GM23338 (cell line): ENCODE measurements around the gene MAPK8IP3. TPM values are rescaled to one million over a fixed set of nuclear protein-coding genes. Genes with fewer than 3 reads are reported as not detected.

ENCODE experiments used
- ATAC-seq: fragments of 200-7000 bp; cut with Tn5 transposase; 3 replicates; pipeline ENCODE4 v1.9.1; 2020
- DNase-seq: peaks from one replicate; pipeline ENCODE4 v3.0.0-alpha.2; 2015; ENCODE audit warnings: low spot score
- H2AFZ ChIP-seq: fragments of 200-600 bp; sonication (generic); 2 replicates; pipeline ENCODE4 v1.8.0; 2016; ENCODE audit warnings: antibody characterized with exemption, mild to moderate bottlenecking, moderate library complexity
- H3F3A ChIP-seq: fragments of 200-600 bp; sonication (generic); replicated peaks from 2 replicates; pipeline ENCODE4 v1.8.0; 2017; ENCODE audit warnings: antibody characterized with exemption, mixed run types, low read depth
- H3K27ac ChIP-seq: fragments of 200-600 bp; sonication (generic); 2 replicates; pipeline ENCODE4 v1.6.1; 2016; ENCODE audit warnings: low read depth
- H3K27me3 ChIP-seq: fragments of 200-600 bp; sonication (generic); 2 replicates; pipeline ENCODE4 v1.8.0; 2016; ENCODE audit warnings: mild to moderate bottlenecking, mixed run types, moderate library complexity; ENCODE audit not compliant: insufficient read depth
- H3K36me3 ChIP-seq: fragments of 200-600 bp; sonication (generic); 2 replicates; pipeline ENCODE4 v1.8.0; 2016; ENCODE audit warnings: mild to moderate bottlenecking; ENCODE audit not compliant: insufficient read depth
- H3K4me1 ChIP-seq: fragments of 200-600 bp; sonication (generic); 2 replicates; pipeline ENCODE4 v1.8.0; 2016; ENCODE audit warnings: mild to moderate bottlenecking, moderate library complexity; ENCODE audit not compliant: insufficient read depth
- H3K4me2 ChIP-seq: fragments of 200-600 bp; sonication (generic); 2 replicates; pipeline ENCODE4 v1.7.1; 2017; ENCODE audit warnings: mixed run types
- H3K4me3 ChIP-seq: fragments of 200-600 bp; sonication (generic); 2 replicates; pipeline ENCODE4 v1.6.1; 2016; ENCODE audit warnings: mixed run types
- H3K79me2 ChIP-seq: fragments of 200-600 bp; sonication (generic); replicated peaks from 2 replicates; pipeline ENCODE4 v1.8.0; 2017; ENCODE audit warnings: mild to moderate bottlenecking; ENCODE audit not compliant: insufficient read depth
- H3K9me2 ChIP-seq: fragments of 200-600 bp; sonication (generic); 2 replicates; pipeline ENCODE4 v1.8.0; 2017; ENCODE audit not compliant: insufficient read depth
- H4K20me1 ChIP-seq: fragments of 200-600 bp; sonication (generic); replicated peaks from 2 replicates; pipeline ENCODE4 v1.8.0; 2017; ENCODE audit warnings: mild to moderate bottlenecking; ENCODE audit not compliant: insufficient read depth
- H3K27ac Mint-ChIP-seq: 2 replicates; pipeline ENCODE4 v1.8.0; 2020; ENCODE audit warnings: inconsistent platforms, mild to moderate bottlenecking, moderate library complexity, mixed read lengths
- H3K27me3 Mint-ChIP-seq: 3 replicates; pipeline ENCODE4 v1.8.0; 2022; ENCODE audit warnings: low read depth, mild to moderate bottlenecking, moderate library complexity, mixed read lengths, inconsistent platforms; ENCODE audit not compliant: insufficient read depth, poor library complexity
- H3K36me3 Mint-ChIP-seq: 3 replicates; pipeline ENCODE4 v1.8.0; 2021; ENCODE audit warnings: low read depth, mild to moderate bottlenecking, inconsistent platforms, moderate library complexity, mixed read lengths
- H3K4me1 Mint-ChIP-seq: 3 replicates; pipeline ENCODE4 v1.8.0; 2020; ENCODE audit warnings: mild to moderate bottlenecking, inconsistent platforms, mixed read lengths
- H3K4me3 Mint-ChIP-seq: 3 replicates; pipeline ENCODE4 v1.8.0; 2021; ENCODE audit warnings: moderate library complexity, mild to moderate bottlenecking, inconsistent platforms, mixed read lengths
- H3K9me3 Mint-ChIP-seq: 3 replicates; pipeline ENCODE4 v1.8.0; 2020; ENCODE audit warnings: moderate library complexity, mild to moderate bottlenecking, inconsistent platforms, mixed read lengths
- CTCF ChIP-seq, 2 experiments: fragments of 200-600 bp in 1 of 2; sonication (generic) in 1 of 2; conservative IDR thresholded peaks; 2 replicates each; pipeline versions ENCODE4 v1.5.1 to v1.6.1; 2016 to 2017; ENCODE audit warnings: antibody characterized with exemption in 2 of 2, low read depth in 2 of 2, mild to moderate bottlenecking in 2 of 2, moderate library complexity in 1 of 2
- EZH2 ChIP-seq: fragments of 200-600 bp; sonication (generic); IDR thresholded peaks from one replicate; pipeline ENCODE4 v1.8.0; 2017; ENCODE audit warnings: antibody characterized with exemption, mild to moderate bottlenecking, low read depth; ENCODE audit not compliant: unreplicated experiment
- EZH2phosphoT487 ChIP-seq: fragments of 200-600 bp; sonication (generic); IDR thresholded peaks from one replicate; pipeline ENCODE4 v1.8.1; 2018; ENCODE audit warnings: antibody characterized with exemption; ENCODE audit not compliant: unreplicated experiment
- JUNB ChIP-seq: IDR thresholded peaks from one replicate; pipeline ENCODE4 v1.6.1; 2016; ENCODE audit warnings: antibody characterized with exemption; ENCODE audit not compliant: unreplicated experiment
- POLR2AphosphoS5 ChIP-seq: IDR thresholded peaks from 2 replicates; pipeline ENCODE4 v1.6.1; 2016; ENCODE audit warnings: antibody characterized with exemption, low read depth
- REST ChIP-seq: IDR thresholded peaks from one replicate; pipeline ENCODE4 v1.6.1; 2018; ENCODE audit warnings: antibody characterized with exemption; ENCODE audit not compliant: unreplicated experiment
- STAT1 ChIP-seq: IDR thresholded peaks from one replicate; pipeline ENCODE4 v1.6.1; 2016; ENCODE audit warnings: antibody characterized with exemption; ENCODE audit not compliant: unreplicated experiment
- ZNF114 ChIP-seq: fragments of 250-450 bp; sonication (Bioruptor Pico); IDR thresholded peaks from 2 replicates; pipeline ENCODE4 v1.5.0; 2020; ENCODE audit warnings: mild to moderate bottlenecking, moderate library complexity
- ZNF331 ChIP-seq: fragments of 250-450 bp; sonication (Bioruptor Pico); IDR thresholded peaks from 2 replicates; pipeline ENCODE4 v1.5.0; 2020; ENCODE audit warnings: low read depth, mild to moderate bottlenecking, moderate library complexity
- ZNF462 ChIP-seq: fragments of 250-450 bp; sonication (Bioruptor Pico); IDR thresholded peaks from 2 replicates; pipeline ENCODE4 v1.5.0; 2020; ENCODE audit warnings: mild to moderate bottlenecking, moderate library complexity
- polyA plus RNA-seq: library from polyadenylated mRNA; unstranded; fragments of >200 nt; fragmentation: Nextera tagmentation; extraction: Ambion mirVana; gene quantifications from 2 replicates; pipeline ENCODE4 v1.2.1, GENCODE V29; 2016
- total RNA-seq: library from RNA; depleted of rRNA; stranded (reverse); fragments of >200 nt; shearing (Covaris generic); gene quantifications from 2 replicates; pipeline ENCODE4 v1.2.3, GENCODE V29; 2014

The MAPK8IP3 gene
- total and polyA plus RNA-seq, 2 experiments from 2014 or later = 11.3 to 58.4 TPM

GRCh38 chr16:1689853-1690252 is 16.1 kb upstream of the MAPK8IP3 start:
- no peak overlapping the region for H3K27ac ChIP-seq
- no peaks in the 10 kb centered on the region for H3K27me3 ChIP-seq
- TF ChIP-seq ZNF462 (CRISPR knock-in tag) (no peak), ZNF114 (CRISPR knock-in tag) (no peak), CTCF (conservative IDR thresholded peaks at IDR 0.05; ENCODE audit: low read depth in 2 of 2) (no peak), STAT1 (no peak), EZH2 (no peak), REST (no peak), EZH2phosphoT487 (no peak), ZNF331 (CRISPR knock-in tag) (no peak), JUNB (no peak), POLR2AphosphoS5 (no peak)
- Mint-ChIP-seq H3K36me3 (peaks cover 92% of the 10 kb centered on the region), H3K27ac (0 out of 2 replicates have a peak overlapping the region, but pooled peaks have one; percentile 78), H3K4me1 (no peaks in the 10 kb centered on the region), H3K9me3 (no peaks in the 10 kb centered on the region), H3K4me3 (no peak overlapping the region), H3K27me3 (no peaks in the 10 kb centered on the region)
- H3K4me3 ChIP-seq = no peak overlapping the region
- H4K20me1 ChIP-seq = peaks cover 79% of the 10 kb centered on the region
- no peaks in the 10 kb centered on the region for H3K9me2 ChIP-seq
- H3K4me2 ChIP-seq = no peak overlapping the region
- H3K36me3 ChIP-seq = peaks cover 79% of the 10 kb centered on the region
- H3F3A ChIP-seq = no peaks in the 10 kb centered on the region; the same call in 1 of the 2 replicates
- ATAC-seq (no peak), DNase-seq (no peak)
- peaks cover 90% of the 10 kb centered on the region for H3K79me2 ChIP-seq
- no peaks in the 10 kb centered on the region for H3K4me1 ChIP-seq
- H2AFZ ChIP-seq = no peak overlapping the region
